Measurements from ENCODE around the gene BMF.
"Not testable (repeated sequence)": the region's sequence is repeated elsewhere in the genome, so short reads cannot be mapped to it uniquely, and the experiment has no call there.

- TF ChIP-seq CTCF, POLR2A (IDR thresholded peaks at IDR 0.05): not testable (repeated sequence)
These were observed 16.2 kb upstream of the BMF start for GRCh38 chr15:40124807-40125285.

Data from thyroid gland (tissue), 4 donors.